Endothelial cell of umbilical vein (primary cell): ENCODE measurements around the gene ATOSA. TPM values are rescaled to one million over a fixed set of nuclear protein-coding genes. Genes with fewer than 3 reads are reported as not detected.

ENCODE experiments used
- BruUV-seq: library from RNA; stranded (reverse); fragments of 400-500 nt; replicated peaks from 2 replicates; lab custom pipeline; 2021; lab: Mats Ljungman, UMichigan
- CTCF ChIA-PET: fragments of 300-600, 350-600 bp; sonication (Branson Sonifier 250); formaldehyde crosslinking; loops from one replicate; lab custom pipeline; 2021; ENCODE audit warnings: antibody characterized with exemption, inconsistent platforms; lab: Charles Lee
- POLR2A ChIA-PET: fragments of 300-600, 350-600 bp; sonication (Branson Sonifier 250); formaldehyde crosslinking; loops from one replicate; lab custom pipeline; 2021; ENCODE audit warnings: antibody characterized with exemption, inconsistent platforms; lab: Charles Lee
- DNase-seq: peaks from one replicate; pipeline ENCODE4 v3.0.0-alpha.2; 2011; ENCODE audit warnings: low read depth, low spot score
- FAIRE-seq: peaks from 2 replicates; lab custom pipeline; 2011; peaks lifted over from hg19 to GRCh38; lab: Jason Lieb, UNC
- H2AFZ ChIP-seq: 2 replicates; pipeline ENCODE4 v1.6.0; 2012; ENCODE audit warnings: low read depth, low read length, control low read depth, inconsistent platforms
- H3K27ac ChIP-seq: 2 replicates; pipeline ENCODE4 v1.5.1; 2011; ENCODE audit warnings: low read depth, mild to moderate bottlenecking, control low read depth, low read length, moderate library complexity; ENCODE audit not compliant: insufficient read depth
- H3K27me3 ChIP-seq, 2 experiments: 2 replicates each; pipeline versions ENCODE4 v1.6.0 to v1.6.1; 2011; ENCODE audit warnings: low read length in 2 of 2, mixed read lengths in 1 of 2; ENCODE audit not compliant: control insufficient read depth in 2 of 2, insufficient read depth in 2 of 2
- H3K36me3 ChIP-seq, 2 experiments: 2 replicates in 1 of 2; 3 replicates in 1 of 2; pipeline ENCODE4 v1.5.1; 2011; ENCODE audit warnings: low read length in 2 of 2, mild to moderate bottlenecking in 1 of 2, moderate library complexity in 1 of 2; ENCODE audit not compliant: control insufficient read depth in 2 of 2, insufficient read depth in 2 of 2; ENCODE audit errors: extremely low read depth in 1 of 2
- H3K4me1 ChIP-seq: 3 replicates; pipeline ENCODE4 v1.5.1; 2011; ENCODE audit warnings: mild to moderate bottlenecking, low read length; ENCODE audit not compliant: control insufficient read depth, insufficient read depth; ENCODE audit errors: extremely low read depth
- H3K4me2 ChIP-seq: 2 replicates; pipeline ENCODE4 v1.6.1; 2011; ENCODE audit warnings: low read length, control low read depth, mixed read lengths; ENCODE audit not compliant: insufficient read depth
- H3K4me3 ChIP-seq, 3 experiments: fragments of 200-600 bp in 1 of 3; sonication (generic), shearing (Covaris generic) in 1 of 3; replicated peaks in 1 of 3; 2 replicates each; pipeline ENCODE4 v1.5.1; 2011 to 2016; ENCODE audit warnings: control low read depth in 3 of 3, low read length in 3 of 3, mild to moderate bottlenecking in 2 of 3, inconsistent platforms in 1 of 3, low read depth in 1 of 3, moderate library complexity in 1 of 3; ENCODE audit not compliant: insufficient read depth in 1 of 3
- H3K79me2 ChIP-seq: 2 replicates; pipeline ENCODE4 v1.6.0; 2012; ENCODE audit warnings: low read length, inconsistent platforms; ENCODE audit not compliant: control insufficient read depth, insufficient read depth
- H3K9ac ChIP-seq: replicated peaks from 2 replicates; pipeline ENCODE3; 2011; ENCODE audit warnings: low read length, control low read depth; ENCODE audit not compliant: insufficient read depth; ENCODE audit errors: extremely low read depth
- H3K9me1 ChIP-seq: replicated peaks from 3 replicates; pipeline ENCODE4 v1.6.0; 2011; ENCODE audit warnings: mild to moderate bottlenecking, low read length; ENCODE audit not compliant: control insufficient read depth, insufficient read depth; ENCODE audit errors: extremely low read depth
- H3K9me3 ChIP-seq: replicated peaks from 2 replicates; pipeline ENCODE4 v1.5.1; 2012; ENCODE audit warnings: low read length, inconsistent platforms; ENCODE audit not compliant: control insufficient read depth, insufficient read depth
- H4K20me1 ChIP-seq: replicated peaks from 2 replicates; pipeline ENCODE3; 2011; ENCODE audit warnings: mild to moderate bottlenecking, low read length; ENCODE audit not compliant: control insufficient read depth, insufficient read depth; ENCODE audit errors: extremely low read depth
- EZH2 ChIP-seq: IDR thresholded peaks from 2 replicates; pipeline ENCODE4 v1.6.1; 2012; ENCODE audit warnings: borderline replicate concordance, low read depth, mild to moderate bottlenecking, moderate library complexity, low read length, inconsistent platforms; ENCODE audit not compliant: severe bottlenecking
- FOS ChIP-seq: IDR thresholded peaks from 2 replicates; pipeline ENCODE4 v1.6.1; 2011; ENCODE audit warnings: mild to moderate bottlenecking, low read length, moderate library complexity, borderline replicate concordance; ENCODE audit not compliant: insufficient read depth
- GATA2 ChIP-seq: IDR thresholded peaks from 2 replicates; pipeline ENCODE4 v1.7.0; 2011; ENCODE audit warnings: low read depth, mild to moderate bottlenecking, moderate library complexity, mixed read lengths, low read length; ENCODE audit not compliant: insufficient read length, insufficient read depth
- JUN ChIP-seq: IDR thresholded peaks from 2 replicates; pipeline ENCODE4 v1.6.1; 2011; ENCODE audit warnings: borderline replicate concordance, low read depth; ENCODE audit not compliant: insufficient read length, insufficient read depth
- MAX ChIP-seq: IDR thresholded peaks from 2 replicates; pipeline ENCODE4 v1.6.1; 2011; ENCODE audit not compliant: insufficient read depth, insufficient read length
- MYC ChIP-seq: IDR thresholded peaks from one replicate; pipeline ENCODE4 v1.6.1; 2011; ENCODE audit warnings: mild to moderate bottlenecking, low read depth, low read length
- POLR2A ChIP-seq: IDR thresholded peaks from 2 replicates; pipeline ENCODE4 v1.6.1; 2012; ENCODE audit warnings: low read depth, mild to moderate bottlenecking, control low read depth, low read length
- POLR2AphosphoS5 ChIP-seq: IDR thresholded peaks from 2 replicates; pipeline ENCODE4 v1.6.1; 2012; ENCODE audit warnings: low read depth, mild to moderate bottlenecking, control low read depth, low read length, moderate library complexity; ENCODE audit not compliant: insufficient read depth
- dilution Hi-C: fragments of 300-500 bp; cut with MboI; formaldehyde crosslinking; loops from one replicate; pipeline ENCODE4 v1.15.0; 2019; ENCODE audit warnings: low sequenced_read_pairs; ENCODE audit not compliant: extremely low pct_ligation_motif_present
- intact Hi-C: fragments of 100-400 bp; cut with micrococcal nuclease; formaldehyde crosslinking; loops from one replicate; pipeline ENCODE4 v1.10.0; 2022
- polyA plus RNA-seq, 4 experiments: library from polyadenylated mRNA; depleted of rRNA in 3 of 4; stranded (reverse) in 3 of 4; unstranded in 1 of 4; fragments of >200 nt; gene quantifications; 2 replicates each; pipeline versions ENCODE4 v1.2.1 to v1.2.3, GENCODE V29; 2011 to 2012; ENCODE audit warnings: missing spikeins in 1 of 4
- total RNA-seq: library from RNA; stranded (reverse); gene quantifications from 2 replicates; pipeline ENCODE4 v1.2.3, GENCODE V29; 2021
- TF ChIP-seq, protein P1 (sequence below), 2 donors: IDR thresholded peaks; 1 replicate in 1 of 2; 2 replicates in 1 of 2; pipeline ENCODE4 v1.5.1; 2011; ENCODE audit warnings: low read length in 2 of 2, mild to moderate bottlenecking in 2 of 2, moderate library complexity in 2 of 2, control low read depth in 1 of 2, inconsistent platforms in 1 of 2, low read depth in 1 of 2; ENCODE audit not compliant: insufficient read depth in 1 of 2; ENCODE audit errors: extremely low read depth in 1 of 2

ATOSA gene
- total and polyA plus RNA-seq, 2 donors (not counting 3 experiments of a cell fraction or from before 2014, with no cell fraction given), result 19.4 to 41.1 TPM

- Histone ChIP-seq H3K4me1 (no peaks in the 10 kb centered on the region), H3K27ac (no peak overlapping the region), H3K36me3 (no peaks in the 10 kb centered on the region), H2AFZ (no peak overlapping the region), H3K4me2 (no peak overlapping the region), H3K27me3 (peaks cover 6 to 13% of the 10 kb centered on the region in 2 experiments), H3K9me3 (no peaks in the 10 kb centered on the region), H3K9ac (no peak overlapping the region), H4K20me1 (no peaks in the 10 kb centered on the region), H3K9me1 (no peaks in the 10 kb centered on the region), H3K4me3 (no peak overlapping the region), H3K79me2 (no peaks in the 10 kb centered on the region)
- FAIRE-seq (no peak), DNase-seq (no peak)
- ChIA-PET POLR2A (no interaction called here), CTCF (interaction anchor here (0.7 kb wide), 1 partner anchor 46 kb away, joined by 3 read pairs; no protein-coding TSS in a partner anchor)
- intact Hi-C loops (no loop called here), dilution Hi-C loops (no loop called here)
- TF ChIP-seq POLR2AphosphoS5 (no peak), POLR2A (no peak), FOS (no peak), MYC (no peak), EZH2 (no peak), JUN (no peak), MAX (no peak), GATA2 (no peak)
- TF ChIP-seq, protein P1, sequence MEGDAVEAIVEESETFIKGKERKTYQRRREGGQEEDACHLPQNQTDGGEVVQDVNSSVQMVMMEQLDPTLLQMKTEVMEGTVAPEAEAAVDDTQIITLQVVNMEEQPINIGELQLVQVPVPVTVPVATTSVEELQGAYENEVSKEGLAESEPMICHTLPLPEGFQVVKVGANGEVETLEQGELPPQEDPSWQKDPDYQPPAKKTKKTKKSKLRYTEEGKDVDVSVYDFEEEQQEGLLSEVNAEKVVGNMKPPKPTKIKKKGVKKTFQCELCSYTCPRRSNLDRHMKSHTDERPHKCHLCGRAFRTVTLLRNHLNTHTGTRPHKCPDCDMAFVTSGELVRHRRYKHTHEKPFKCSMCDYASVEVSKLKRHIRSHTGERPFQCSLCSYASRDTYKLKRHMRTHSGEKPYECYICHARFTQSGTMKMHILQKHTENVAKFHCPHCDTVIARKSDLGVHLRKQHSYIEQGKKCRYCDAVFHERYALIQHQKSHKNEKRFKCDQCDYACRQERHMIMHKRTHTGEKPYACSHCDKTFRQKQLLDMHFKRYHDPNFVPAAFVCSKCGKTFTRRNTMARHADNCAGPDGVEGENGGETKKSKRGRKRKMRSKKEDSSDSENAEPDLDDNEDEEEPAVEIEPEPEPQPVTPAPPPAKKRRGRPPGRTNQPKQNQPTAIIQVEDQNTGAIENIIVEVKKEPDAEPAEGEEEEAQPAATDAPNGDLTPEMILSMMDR (IDR thresholded peaks at IDR 0.05; ENCODE audit: extremely low read depth in 1 of 2, insufficient read depth in 1 of 2, low read depth in 1 of 2, low read length in 2 of 2), result no peak
- BruUV-seq, result no TSS peak
These were observed 10.4 kb upstream of the ATOSA start for GRCh38 chr15:52689562-52689961.
